ENCODE measurements around the gene AVL9.

- TF ChIP-seq EZH2 (IDR thresholded peaks at IDR 0.05; ENCODE audit: borderline replicate concordance, low read length) (no peak), CTCF (IDR thresholded peaks at IDR 0.05; ENCODE audit: low read length) (no peak)
Measured at GRCh38 chr7:32594965-32595490, 99.7 kb downstream of the AVL9 start.
